SK-N-MC (cell line): ENCODE data around the gene PIP4K2C.

Experiments
- DNase-seq: peaks from one replicate; pipeline ENCODE4 v3.0.0-alpha.2; 2011; ENCODE audit warnings: low read depth, low spot score
- H3K27ac ChIP-seq: fragments of 200-600 bp; sonication (generic); 2 replicates; pipeline ENCODE4 v1.5.1; 2016; ENCODE audit warnings: mixed run types
- H3K36me3 ChIP-seq: fragments of 200-600 bp; sonication (generic); 2 replicates; pipeline ENCODE4 v1.6.1; 2017; ENCODE audit warnings: antibody characterized with exemption, low read length, mixed read lengths; ENCODE audit not compliant: insufficient read depth
- H3K4me3 ChIP-seq: fragments of 200-600 bp; sonication (generic); 2 replicates; pipeline ENCODE4 v1.5.1; 2016
- H3K9ac ChIP-seq: fragments of 200-600 bp; sonication (generic); 2 replicates; pipeline ENCODE4 v1.8.0; 2017; ENCODE audit warnings: mixed run types, mixed read lengths; ENCODE audit not compliant: insufficient read length
- H3K9me3 ChIP-seq: fragments of 200-600 bp; sonication (generic); 2 replicates; pipeline ENCODE4 v1.6.1; 2017; ENCODE audit warnings: low read depth, mild to moderate bottlenecking, antibody characterized with exemption, low read length, moderate library complexity, mixed read lengths
- EZH2 ChIP-seq: fragments of 200-600 bp; sonication (generic); IDR thresholded peaks from one replicate; pipeline ENCODE4 v1.6.1; 2017; ENCODE audit warnings: antibody characterized with exemption
- FOXP2 ChIP-seq: optimal IDR thresholded peaks from 2 replicates; pipeline ENCODE3; 2011; ENCODE audit warnings: mild to moderate bottlenecking, moderate library complexity; ENCODE audit not compliant: insufficient read depth; ENCODE audit errors: extremely low read length, control extremely low read depth
- POLR2AphosphoS5 ChIP-seq: IDR thresholded peaks from 2 replicates; pipeline ENCODE4 v1.6.1; 2012; ENCODE audit warnings: mild to moderate bottlenecking, low read depth, low read length, borderline replicate concordance

PIP4K2C gene

GRCh38 chr12:57609781-57610553 lies 19.0 kb downstream of the PIP4K2C start:
- Histone ChIP-seq H3K36me3 (peaks cover under 1% of the 10 kb centered on the region; the same call in 1 of the 2 replicates), H3K9ac (peak overlapping the region; percentile 75), H3K27ac (no peak overlapping the region), H3K9me3 (no peaks in the 10 kb centered on the region), H3K4me3 (peak overlapping the region; percentile 92; the same call in 1 of the 2 replicates)
- no peak for DNase-seq
- TF ChIP-seq FOXP2 = no peak
- TF ChIP-seq EZH2 = no peak
- TF ChIP-seq POLR2AphosphoS5 = no peak

DNA sequence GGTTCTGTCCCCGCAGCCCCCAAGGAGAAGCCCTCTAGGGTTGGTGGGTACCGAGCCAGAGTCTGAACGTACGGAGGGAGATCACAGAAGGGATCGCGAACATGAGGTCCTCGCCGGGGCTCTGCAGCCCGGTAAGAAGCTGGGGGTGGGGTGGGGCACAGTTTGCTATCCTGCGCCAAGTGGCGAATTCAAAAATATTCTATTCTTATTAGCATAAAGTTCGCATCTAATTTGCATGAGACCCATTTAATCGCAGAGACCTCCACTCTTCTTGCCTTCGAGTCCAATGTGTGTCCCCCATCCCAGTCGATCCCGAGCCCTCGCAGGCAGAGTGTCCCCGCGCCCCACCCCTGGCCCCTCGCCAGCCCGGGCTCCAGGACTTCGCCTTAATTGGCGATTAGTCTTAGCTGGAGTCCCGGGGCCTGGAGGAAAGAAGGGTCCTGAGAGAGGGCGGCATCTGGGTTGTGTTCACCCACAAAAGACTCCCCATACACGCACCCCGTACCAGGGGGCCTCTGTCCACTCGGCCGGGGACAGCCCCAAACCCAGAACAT lies 19.6 kb downstream of the PIP4K2C start:
- no peak for TF ChIP-seq EZH2
- no peak for TF ChIP-seq FOXP2
- no peak for TF ChIP-seq POLR2AphosphoS5
- DNase-seq = no peak
- Histone ChIP-seq H3K27ac (peak overlapping the region; percentile 81), H3K4me3 (peak overlapping the region; percentile 92), H3K9me3 (no peaks in the 10 kb centered on the region), H3K9ac (peak overlapping the region; percentile 75), H3K36me3 (peaks cover 7% of the 10 kb centered on the region; the same call in 1 of the 2 replicates)

DNA sequence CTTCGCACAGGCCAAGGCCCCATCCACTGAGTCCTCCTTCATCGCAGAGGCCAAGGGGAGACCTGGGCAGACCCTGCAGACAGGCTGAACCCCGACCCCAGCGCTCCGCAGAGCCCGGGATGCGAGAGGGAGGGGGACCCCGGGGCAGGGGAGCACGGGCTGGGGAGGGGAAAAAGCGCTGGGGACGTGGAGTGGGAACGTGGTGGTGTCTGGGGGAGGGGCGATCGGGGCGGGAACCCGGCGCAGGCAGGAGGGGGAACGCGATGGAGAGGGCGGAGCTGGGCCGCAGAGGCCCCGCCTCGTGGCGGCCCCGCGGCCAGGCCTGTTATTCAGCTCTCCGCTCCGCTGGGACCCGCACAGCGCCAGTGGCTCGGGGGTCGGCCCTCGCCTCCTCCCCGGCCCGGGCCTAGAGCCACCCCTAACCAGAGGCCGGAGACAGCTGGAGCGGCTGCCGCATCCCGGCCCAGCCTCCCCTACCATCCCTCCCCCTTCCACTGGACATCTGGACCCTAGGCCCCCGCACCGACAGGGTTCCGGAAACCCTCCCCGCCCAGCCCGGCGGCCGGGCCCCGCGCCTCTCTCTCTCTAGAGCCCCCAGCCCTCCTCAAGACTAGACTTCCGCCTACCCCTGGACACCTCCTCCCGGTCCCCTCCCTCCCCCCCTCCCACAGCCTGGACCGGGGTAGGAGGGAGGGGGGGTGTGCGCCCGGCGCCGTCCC lies 20.3 kb downstream of the PIP4K2C start, which contains the start of gene ARHGEF25:
Gene ARHGEF25 (plus strand): TSS at position 328 of the 719 bp plus-strand sequence. CDS start 460 bp downstream, outside the sequence.
- Histone ChIP-seq H3K27ac (peak within 1 kb of the TSS; percentile 81), H3K9me3 (no peaks in the 10 kb centered on the region), H3K36me3 (peaks cover 13% of the 10 kb centered on the region; the same call in 1 of the 2 replicates), H3K4me3 (peak within 1 kb of the TSS; percentile 92), H3K9ac (peak within 1 kb of the TSS; percentile 88)
- no peak for DNase-seq
- TF ChIP-seq EZH2 (no peak), POLR2AphosphoS5 (peak; percentile 76), FOXP2 (no peak)

GRCh38 chr12:57611827-57612710 lies 21.1 kb downstream of the PIP4K2C start:
- Histone ChIP-seq H3K9me3 (no peaks in the 10 kb centered on the region), H3K9ac (peak overlapping the region; percentile 88), H3K27ac (peak overlapping the region; percentile 62; the same call in 1 of the 2 replicates), H3K4me3 (peak overlapping the region; percentile 92), H3K36me3 (peaks cover 13% of the 10 kb centered on the region; the same call in 1 of the 2 replicates)
- DNase-seq = no peak
- TF ChIP-seq EZH2 = no peak
- TF ChIP-seq POLR2AphosphoS5 = no peak
- no peak for TF ChIP-seq FOXP2

DNA sequence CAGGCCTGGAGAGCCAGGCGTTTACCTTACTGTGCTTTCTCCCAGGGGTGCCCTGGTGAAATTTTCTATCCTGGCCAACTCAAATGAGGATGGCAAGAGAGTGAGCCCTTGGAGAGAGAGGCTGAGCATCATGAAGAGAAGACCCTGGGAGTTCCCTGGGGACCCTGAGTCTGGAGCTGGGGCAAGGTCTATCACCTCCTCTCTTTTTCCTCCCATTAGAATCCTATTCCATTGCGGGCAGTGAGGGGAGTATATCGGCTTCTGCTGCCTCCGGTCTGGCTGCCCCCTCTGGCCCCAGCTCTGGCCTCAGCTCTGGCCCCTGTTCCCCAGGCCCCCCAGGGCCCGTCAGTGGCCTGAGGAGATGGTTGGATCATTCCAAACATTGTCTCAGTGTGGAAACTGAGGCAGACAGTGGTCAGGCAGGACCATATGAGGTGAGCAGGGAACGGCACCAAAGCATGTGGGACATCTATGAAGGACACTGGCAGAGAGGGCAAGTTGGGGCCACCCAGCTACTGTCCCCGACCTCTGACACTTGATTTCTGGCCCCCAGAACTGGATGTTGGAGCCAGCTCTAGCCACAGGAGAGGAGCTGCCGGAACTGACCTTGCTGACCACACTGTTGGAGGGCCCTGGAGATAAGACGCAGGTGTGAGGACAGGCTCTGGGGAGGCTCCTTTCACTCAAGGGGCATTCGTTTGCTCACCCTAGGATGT lies 21.9 kb downstream of the PIP4K2C start:
- H3K27ac ChIP-seq = no peak overlapping the region
- H3K4me3 ChIP-seq = peak overlapping the region; percentile 92
- no peak for DNase-seq
- TF ChIP-seq FOXP2 = no peak
- TF ChIP-seq POLR2AphosphoS5 = no peak
- no peak for TF ChIP-seq EZH2
- H3K9ac ChIP-seq = no peak overlapping the region
- H3K9me3 ChIP-seq = no peaks in the 10 kb centered on the region
- H3K36me3 ChIP-seq = peaks cover 13% of the 10 kb centered on the region; the same call in 1 of the 2 replicates

DNA sequence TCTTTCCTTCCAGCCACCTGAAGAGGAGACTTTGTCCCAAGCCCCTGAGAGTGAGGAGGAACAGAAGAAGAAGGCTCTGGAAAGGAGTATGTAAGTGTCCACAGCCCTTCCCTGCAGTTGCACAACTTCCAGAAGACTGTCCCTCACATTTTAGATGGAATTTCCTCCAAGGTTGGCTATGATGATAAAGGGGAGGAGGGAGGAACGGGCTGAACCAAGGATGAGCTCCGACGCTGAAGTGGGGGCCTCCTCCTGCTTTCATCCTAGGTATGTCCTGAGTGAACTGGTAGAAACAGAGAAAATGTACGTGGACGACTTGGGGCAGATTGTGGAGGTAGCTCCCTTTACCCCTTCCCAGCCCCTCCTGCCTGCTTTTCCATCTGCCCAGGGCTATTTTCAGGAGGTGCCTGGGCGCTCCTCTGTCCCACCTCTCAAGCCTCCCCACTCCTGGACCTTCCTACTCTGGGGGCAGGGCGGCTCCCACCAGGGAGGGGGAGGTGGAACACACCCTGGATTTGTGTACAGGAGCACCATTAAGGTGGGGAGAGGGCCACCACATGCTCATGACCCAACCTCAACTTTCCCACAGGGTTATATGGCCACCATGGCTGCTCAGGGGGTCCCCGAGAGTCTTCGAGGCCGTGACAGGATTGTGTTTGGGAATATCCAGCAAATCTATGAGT lies 22.6 kb downstream of the PIP4K2C start:
- TF ChIP-seq FOXP2 (no peak), EZH2 (no peak), POLR2AphosphoS5 (no peak)
- Histone ChIP-seq H3K27ac (peak overlapping the region; percentile 49; the same call in 1 of the 2 replicates), H3K4me3 (peak overlapping the region; percentile 65), H3K9ac (no peak overlapping the region), H3K9me3 (no peaks in the 10 kb centered on the region), H3K36me3 (peaks cover 13% of the 10 kb centered on the region; the same call in 1 of the 2 replicates)
- DNase-seq = no peak
